H9 (cell line): ENCODE measurements around the gene PAK1. TPM values are rescaled to one million over a fixed set of nuclear protein-coding genes. Genes with fewer than 3 reads are reported as not detected.

ENCODE experiments used
- DNase-seq: peaks from one replicate; pipeline ENCODE4 v3.0.0-alpha.2; 2017
- H2AFZ ChIP-seq: one replicate; pipeline ENCODE4 v1.6.1; 2013; ENCODE audit warnings: mild to moderate bottlenecking, low read length, control low read depth, moderate library complexity
- H2AK5ac ChIP-seq: 2 replicates; pipeline ENCODE4 v1.6.1; 2013; ENCODE audit warnings: low read length, control low read depth, mixed read lengths; ENCODE audit not compliant: insufficient read length
- H2BK120ac ChIP-seq: one replicate; pipeline ENCODE4 v1.6.1; 2013; ENCODE audit warnings: low read depth, mild to moderate bottlenecking, low read length, control low read depth, inconsistent platforms; ENCODE audit not compliant: poor library complexity, severe bottlenecking
- H2BK12ac ChIP-seq: 2 replicates; pipeline ENCODE4 v1.6.1; 2013; ENCODE audit warnings: low read length, control low read depth, mixed read lengths, low read depth; ENCODE audit not compliant: insufficient read length
- H2BK15ac ChIP-seq: 2 replicates; pipeline ENCODE4 v1.6.1; 2013; ENCODE audit warnings: low read depth, low read length, control low read depth
- H2BK20ac ChIP-seq: one replicate; pipeline ENCODE4 v1.6.1; 2013; ENCODE audit warnings: low read depth, mild to moderate bottlenecking, low read length, control low read depth, inconsistent platforms; ENCODE audit not compliant: poor library complexity, severe bottlenecking
- H2BK5ac ChIP-seq: 2 replicates; pipeline ENCODE4 v1.6.1; 2013; ENCODE audit warnings: low read length, control low read depth, mixed read lengths; ENCODE audit not compliant: insufficient read length
- H3K14ac ChIP-seq: 2 replicates; pipeline ENCODE4 v1.6.1; 2013; ENCODE audit warnings: low read length, control low read depth; ENCODE audit not compliant: insufficient read depth
- H3K18ac ChIP-seq: 2 replicates; pipeline ENCODE4 v1.6.1; 2013; ENCODE audit warnings: low read depth, mild to moderate bottlenecking, mixed read lengths, low read length, control low read depth; ENCODE audit not compliant: insufficient read length
- H3K23ac ChIP-seq: 2 replicates; pipeline ENCODE4 v1.6.1; 2013; ENCODE audit warnings: low read length, control low read depth, mixed read lengths, low read depth; ENCODE audit not compliant: insufficient read length
- H3K23me2 ChIP-seq: 2 replicates; pipeline ENCODE4 v1.6.1; 2013; ENCODE audit warnings: low read depth, mild to moderate bottlenecking, mixed read lengths, low read length, control low read depth; ENCODE audit not compliant: insufficient read length, poor library complexity, severe bottlenecking
- H3K27ac ChIP-seq: 2 replicates; pipeline ENCODE4 v1.5.1; 2013; ENCODE audit warnings: low read length, control low read depth, mixed read lengths, low read depth; ENCODE audit not compliant: insufficient read length
- H3K27me3 ChIP-seq: 2 replicates; pipeline ENCODE4 v1.6.1; 2013; ENCODE audit warnings: low read length, control low read depth, inconsistent platforms; ENCODE audit not compliant: insufficient read depth
- H3K4ac ChIP-seq: 2 replicates; pipeline ENCODE4 v1.6.1; 2013; ENCODE audit warnings: low read depth, mild to moderate bottlenecking, control low read depth, inconsistent platforms, low read length, moderate library complexity
- H3K4me1 ChIP-seq: 2 replicates; pipeline ENCODE4 v1.6.1; 2013; ENCODE audit warnings: low read length, control low read depth, inconsistent platforms; ENCODE audit not compliant: insufficient read depth
- H3K4me2 ChIP-seq: 2 replicates; pipeline ENCODE4 v1.6.1; 2013; ENCODE audit warnings: low read length, control low read depth, mixed read lengths; ENCODE audit not compliant: insufficient read length, insufficient read depth
- H3K56ac ChIP-seq: 2 replicates; pipeline ENCODE4 v1.6.1; 2013; ENCODE audit warnings: low read depth, mild to moderate bottlenecking, mixed read lengths, low read length, control low read depth; ENCODE audit not compliant: insufficient read length
- H3K79me1 ChIP-seq: 2 replicates; pipeline ENCODE4 v1.6.1; 2013; ENCODE audit warnings: low read depth, mild to moderate bottlenecking, moderate library complexity, low read length, control low read depth, inconsistent platforms; ENCODE audit not compliant: insufficient read depth, poor library complexity, severe bottlenecking
- H3K79me2 ChIP-seq: 2 replicates; pipeline ENCODE4 v1.6.1; 2013; ENCODE audit warnings: low read length, control low read depth, inconsistent platforms; ENCODE audit not compliant: insufficient read depth
- H3K9ac ChIP-seq: 2 replicates; pipeline ENCODE4 v1.6.1; 2013; ENCODE audit warnings: low read length, control low read depth, mixed read lengths; ENCODE audit not compliant: insufficient read length; ENCODE audit errors: extremely low read depth
- H3K9me3 ChIP-seq: one replicate; pipeline ENCODE4 v1.6.1; 2013; ENCODE audit warnings: low read depth, low read length, inconsistent platforms; ENCODE audit not compliant: control insufficient read depth
- H3T11ph ChIP-seq: one replicate; pipeline ENCODE4 v1.6.1; 2013; ENCODE audit warnings: mild to moderate bottlenecking, low read length, control low read depth, inconsistent platforms
- H4K20me1 ChIP-seq: one replicate; pipeline ENCODE4 v1.6.1; 2013; ENCODE audit not compliant: control insufficient read depth, insufficient read length, insufficient read depth
- H4K5ac ChIP-seq: 2 replicates; pipeline ENCODE4 v1.6.1; 2013; ENCODE audit warnings: low read depth, mild to moderate bottlenecking, mixed read lengths, low read length, control low read depth; ENCODE audit not compliant: insufficient read length
- H4K8ac ChIP-seq: replicated peaks from 2 replicates; pipeline ENCODE4 v1.6.1; 2013; ENCODE audit warnings: low read length, control low read depth, mixed read lengths, low read depth; ENCODE audit not compliant: insufficient read length
- H4K91ac ChIP-seq: 2 replicates; pipeline ENCODE4 v1.6.1; 2013; ENCODE audit warnings: low read depth, mild to moderate bottlenecking, moderate library complexity, mixed read lengths, low read length, control low read depth; ENCODE audit not compliant: insufficient read length
- H3K27ac Mint-ChIP-seq, 3 experiments: 2 replicates in 2 of 3; 3 replicates in 1 of 3; pipeline ENCODE4 v1.8.0; 2020 to 2021; ENCODE audit warnings: mixed read lengths in 3 of 3, mild to moderate bottlenecking in 1 of 3, moderate library complexity in 1 of 3
- H3K27me3 Mint-ChIP-seq: 2 replicates; pipeline ENCODE4 v1.8.0; 2021; ENCODE audit warnings: low read depth, mild to moderate bottlenecking, moderate library complexity, mixed read lengths
- H3K36me3 Mint-ChIP-seq, 3 experiments: 2 replicates in 2 of 3; 3 replicates in 1 of 3; pipeline ENCODE4 v1.8.0; 2020 to 2021; ENCODE audit warnings: low read depth in 3 of 3, mixed read lengths in 3 of 3; ENCODE audit not compliant: insufficient read depth in 1 of 3
- H3K4me1 Mint-ChIP-seq, 2 experiments: 2 replicates each; pipeline ENCODE4 v1.8.0; 2020; ENCODE audit warnings: mixed read lengths in 2 of 2
- H3K4me3 Mint-ChIP-seq, 2 experiments: 2 replicates in 1 of 2; 3 replicates in 1 of 2; pipeline ENCODE4 v1.8.0; 2020 to 2021; ENCODE audit warnings: mild to moderate bottlenecking in 2 of 2, mixed read lengths in 2 of 2, moderate library complexity in 1 of 2
- H3K9me3 Mint-ChIP-seq, 2 experiments: 2 replicates in 1 of 2; 3 replicates in 1 of 2; pipeline ENCODE4 v1.8.0; 2020; ENCODE audit warnings: mild to moderate bottlenecking in 2 of 2, mixed read lengths in 2 of 2, moderate library complexity in 1 of 2
- WGBS: extraction: QIAGEN DNeasy Blood & Tissue Kit; methylation state at CpG from one replicate; pipeline ENCODE4 v1.1.7; 2013; ENCODE audit warnings: missing lambda C conversion rate, low lambda C conversion rate, mixed read lengths; ENCODE audit not compliant: insufficient read length; ENCODE audit errors: extremely low coverage; 5-methylcytosine and 5-hydroxymethylcytosine counted together
- total RNA-seq: library from RNA; stranded (reverse); gene quantifications from 2 replicates; pipeline ENCODE4 v1.2.1, GENCODE V29; 2021
- TF ChIP-seq, protein P1 (sequence below): fragments of 200-600 bp; sonication (generic); conservative IDR thresholded peaks from 3 replicates; pipeline ENCODE4 v1.8.0; 2021; ENCODE audit warnings: antibody characterized with exemption, mild to moderate bottlenecking

Gene PAK1
- total RNA-seq, 1 experiment from 2014 or later: 122 TPM

GRCh38 chr11:77340501-77340900 lies 133.4 kb downstream of the PAK1 start:
- no peak overlapping the region for H3K27ac ChIP-seq

More at GRCh38 chr11:77340501-77340900, 133.4 kb downstream of the PAK1 start:
- no peak overlapping the region for H2BK20ac ChIP-seq
- Mint-ChIP-seq H3K36me3 (peaks cover 19 to 51% (median 50%) of the 10 kb centered on the region in 3 experiments; a peak in 6 of 7 replicates), H3K9me3 (no peaks in the 10 kb centered on the region), H3K27ac (no peak overlapping the region; a peak in 1 of 7 replicates), H3K27me3 (no peaks in the 10 kb centered on the region), H3K4me3 (no peak overlapping the region), H3K4me1 (no peaks in the 10 kb centered on the region)
- H3T11ph ChIP-seq: no peak overlapping the region
- no peak overlapping the region for H3K56ac ChIP-seq
- H2BK5ac ChIP-seq: no peak overlapping the region
- no peak overlapping the region for H2BK120ac ChIP-seq
- no peak overlapping the region for H2AFZ ChIP-seq
- H3K18ac ChIP-seq: no peak overlapping the region
- TF ChIP-seq, protein P1, sequence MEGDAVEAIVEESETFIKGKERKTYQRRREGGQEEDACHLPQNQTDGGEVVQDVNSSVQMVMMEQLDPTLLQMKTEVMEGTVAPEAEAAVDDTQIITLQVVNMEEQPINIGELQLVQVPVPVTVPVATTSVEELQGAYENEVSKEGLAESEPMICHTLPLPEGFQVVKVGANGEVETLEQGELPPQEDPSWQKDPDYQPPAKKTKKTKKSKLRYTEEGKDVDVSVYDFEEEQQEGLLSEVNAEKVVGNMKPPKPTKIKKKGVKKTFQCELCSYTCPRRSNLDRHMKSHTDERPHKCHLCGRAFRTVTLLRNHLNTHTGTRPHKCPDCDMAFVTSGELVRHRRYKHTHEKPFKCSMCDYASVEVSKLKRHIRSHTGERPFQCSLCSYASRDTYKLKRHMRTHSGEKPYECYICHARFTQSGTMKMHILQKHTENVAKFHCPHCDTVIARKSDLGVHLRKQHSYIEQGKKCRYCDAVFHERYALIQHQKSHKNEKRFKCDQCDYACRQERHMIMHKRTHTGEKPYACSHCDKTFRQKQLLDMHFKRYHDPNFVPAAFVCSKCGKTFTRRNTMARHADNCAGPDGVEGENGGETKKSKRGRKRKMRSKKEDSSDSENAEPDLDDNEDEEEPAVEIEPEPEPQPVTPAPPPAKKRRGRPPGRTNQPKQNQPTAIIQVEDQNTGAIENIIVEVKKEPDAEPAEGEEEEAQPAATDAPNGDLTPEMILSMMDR: no peak
- WGBS: no CpG with 5 or more reads among the region's 3 CpGs
- no peaks in the 10 kb centered on the region for H3K4me1 ChIP-seq
- no peaks in the 10 kb centered on the region for H4K20me1 ChIP-seq
- no peak overlapping the region for H4K8ac ChIP-seq
- no peak overlapping the region for H3K23ac ChIP-seq
- no peak overlapping the region for H3K4me2 ChIP-seq
- no peaks in the 10 kb centered on the region for H3K79me2 ChIP-seq
- H3K27me3 ChIP-seq: no peaks in the 10 kb centered on the region
- H3K9me3 ChIP-seq: no peaks in the 10 kb centered on the region
- no peak overlapping the region for H3K4ac ChIP-seq
- H2BK15ac ChIP-seq: no peak overlapping the region
- no peak for DNase-seq
- H2AK5ac ChIP-seq: no peak overlapping the region
- H4K5ac ChIP-seq: no peak overlapping the region
- no peak overlapping the region for H3K14ac ChIP-seq
- H3K23me2 ChIP-seq: no peaks in the 10 kb centered on the region
- H3K79me1 ChIP-seq: no peaks in the 10 kb centered on the region
- no peak overlapping the region for H4K91ac ChIP-seq
- no peak overlapping the region for H3K9ac ChIP-seq
- H2BK12ac ChIP-seq: no peak overlapping the region
